ENCODE results near the gene MLLT1. TPM values are rescaled to one million over a fixed set of nuclear protein-coding genes. Genes with fewer than 3 reads are reported as not detected.
A peak's percentile ranks its signal among the peaks of the same experiment; 100 is the strongest.

The MLLT1 gene
- total and polyA plus RNA-seq, 11 donors, result 17.8 to 45.9 (median 34.9) TPM

GRCh38 chr19:6272411-6272791 lies 7.4 kb downstream of the MLLT1 start:
- peaks cover 42 to 81% (median 70%) of the 10 kb centered on the region in 12 donors for H3K4me1 ChIP-seq
- peaks cover 0 to 33% (median 30%) of the 10 kb centered on the region in 9 donors for H3K36me3 ChIP-seq
- no peak for TF ChIP-seq CTCF (IDR thresholded peaks at IDR 0.05)
- TF ChIP-seq POLR2A (IDR thresholded peaks at IDR 0.05), result no peak
- intact Hi-C loops (cut with DNase I), result loop anchor here in 8 of 10 donors (2.0 to 10.0 kb wide), 4 partner anchors 30 to 48 kb away; no protein-coding TSS in a partner anchor
- H3K9me3 ChIP-seq, result no peaks in the 10 kb centered on the region
- WGBS, 4 donors, result 12 to 18% (median 15%) methylated on average over 7 to 11 of the region's 11 CpGs
- peak overlapping the region in 9 of 12 donors; percentile 25 to 50 (median 38) for H3K4me3 ChIP-seq
- H3K27ac ChIP-seq, result peak overlapping the region; percentile 81 to 95 (median 88)
- H3K27me3 ChIP-seq, result no peaks in the 10 kb centered on the region
- no peak for DNase-seq
- peak; percentile 3 to 19 (median 19) for ATAC-seq

GRCh38 chr19:6271721-6272410 lies 7.9 kb downstream of the MLLT1 start:
- Histone ChIP-seq H3K9me3 (no peaks in the 10 kb centered on the region), H3K4me1 (peaks cover 42 to 76% (median 65%) of the 10 kb centered on the region in 12 donors), H3K36me3 (peaks cover 0 to 38% (median 33%) of the 10 kb centered on the region in 9 donors), H3K27me3 (no peaks in the 10 kb centered on the region), H3K27ac (peak overlapping the region; percentile 81 to 95 (median 88)), H3K4me3 (peak overlapping the region in 10 of 12 donors; percentile 9 to 50 (median 38))
- intact Hi-C loops (cut with DNase I), result loop anchor here in 8 of 10 donors (2.0 to 10.0 kb wide), 4 partner anchors 29 to 47 kb away; no protein-coding TSS in a partner anchor
- WGBS, 4 donors, result 7 to 19% (median 11%) methylated on average over 31 to 35 of the region's 35 CpGs
- peak; percentile 85 to 89 (median 86) for ATAC-seq
- TF ChIP-seq CTCF (IDR thresholded peaks at IDR 0.05), result peak in 3 of 12 donors; percentile 25 to 33 (median 31)
- TF ChIP-seq POLR2A (IDR thresholded peaks at IDR 0.05), result no peak
- peak; percentile 86 to 95 (median 94) for DNase-seq

- H3K9me3 ChIP-seq, result no peaks in the 10 kb centered on the region
- peaks cover 42 to 70% (median 59%) of the 10 kb centered on the region in 12 donors for H3K4me1 ChIP-seq
- DNase-seq (no peak), ATAC-seq (peak; percentile 3 to 29 (median 14))
- peak overlapping the region; percentile 81 to 95 (median 88) for H3K27ac ChIP-seq
- peaks cover 0 to 42% (median 35%) of the 10 kb centered on the region in 9 donors for H3K36me3 ChIP-seq
- peak overlapping the region in 9 of 12 donors; percentile 25 to 50 (median 38) for H3K4me3 ChIP-seq
- intact Hi-C loops (cut with DNase I), result loop anchor here in 8 of 10 donors (5.0 to 10.0 kb wide), 3 partner anchors 34 to 46 kb away; no protein-coding TSS in a partner anchor
- H3K27me3 ChIP-seq, result no peaks in the 10 kb centered on the region
- WGBS, 4 donors, result 23 to 57% (median 30%) methylated on average over 6 to 9 of the region's 9 CpGs
- no peak for TF ChIP-seq POLR2A (IDR thresholded peaks at IDR 0.05)
- TF ChIP-seq CTCF (IDR thresholded peaks at IDR 0.05), result peak in 5 of 12 donors; percentile 10 to 30 (median 23)
These were observed 8.5 kb downstream of the MLLT1 start for GRCh38 chr19:6271251-6271650.

GRCh38 chr19:6270822-6271221 lies 9.0 kb downstream of the MLLT1 start:
- Histone ChIP-seq H3K9me3 (no peaks in the 10 kb centered on the region), H3K27me3 (no peaks in the 10 kb centered on the region), H3K27ac (peak overlapping the region; percentile 81 to 95 (median 88)), H3K4me3 (peak overlapping the region in 4 of 12 donors; percentile 35 to 50 (median 40)), H3K36me3 (peaks cover 0 to 46% (median 35%) of the 10 kb centered on the region in 9 donors), H3K4me1 (peaks cover 42 to 66% (median 55%) of the 10 kb centered on the region in 12 donors)
- DNase-seq (no peak), ATAC-seq (no peak)
- whole genome bisulfite sequencing, 4 donors, result 85 to 89% (median 88%) methylated on average over 17 of the region's 17 CpGs
- intact Hi-C loops (cut with DNase I), result loop anchor here in 8 of 10 donors (5.0 to 10.0 kb wide), 3 partner anchors 34 to 46 kb away; no protein-coding TSS in a partner anchor
- TF ChIP-seq CTCF (IDR thresholded peaks at IDR 0.05) (no peak), POLR2A (IDR thresholded peaks at IDR 0.05) (no peak)

All from heart left ventricle (tissue), 16 donors.